Keratinocyte (primary cell): ENCODE data around the gene LINC01488.

Experiments
- CTCF ChIP-seq, 3 experiments: IDR thresholded peaks in 1 of 3; conservative IDR thresholded peaks in 1 of 3; optimal IDR thresholded peaks in 1 of 3; 2 replicates in 2 of 3; 3 replicates in 1 of 3; pipeline versions ENCODE3 to v1.5.1; 2011; ENCODE audit warnings: low read length in 3 of 3, mild to moderate bottlenecking in 3 of 3, moderate library complexity in 2 of 3, control low read depth in 1 of 3, inconsistent platforms in 1 of 3; ENCODE audit not compliant: insufficient read depth in 2 of 3; ENCODE audit errors: extremely low read depth in 1 of 3
- EZH2 ChIP-seq: IDR thresholded peaks from one replicate; pipeline ENCODE4 v1.6.1; 2012; ENCODE audit warnings: inconsistent platforms, mild to moderate bottlenecking, low read length, moderate library complexity

GRCh38 chr11:69538854-69539253 is 57.4 kb downstream of the LINC01488 start:
- TF ChIP-seq CTCF (optimal IDR thresholded peaks at IDR 0.05 in 1 of 3, IDR thresholded peaks at IDR 0.05 in 1 of 3, conservative IDR thresholded peaks at IDR 0.05 in 1 of 3; ENCODE audit: extremely low read depth in 1 of 3, insufficient read depth in 2 of 3, low read length in 3 of 3) (no peak), EZH2 (no peak)
